Body of pancreas (tissue), 4 donors: Measurements from ENCODE around the gene S100A12. TPM values are rescaled to one million over a fixed set of nuclear protein-coding genes. Genes with fewer than 3 reads are reported as not detected.

Experiments
- ATAC-seq: fragments of 150-250 bp; one replicate; pipeline ENCODE4 v1.9.1; 2016
- DNase-seq, 4 donors: peaks; one replicate each; pipeline ENCODE4 v3.0.0-alpha.2; 2019
- H3K27ac ChIP-seq, 4 donors: fragments of 200-600 bp; sonication (generic); 1 replicate in 3 of 4; 2 replicates in 1 of 4; pipeline versions ENCODE4 v1.5.1 to v1.6.1; 2016 to 2019; ENCODE audit warnings: mild to moderate bottlenecking in 1 of 4, mixed read lengths in 1 of 4, moderate library complexity in 1 of 4
- H3K27me3 ChIP-seq, 2 donors: fragments of 200-600 bp; sonication (generic); one replicate each; pipeline ENCODE4 v1.6.0; 2016; ENCODE audit warnings: mild to moderate bottlenecking in 1 of 2
- H3K36me3 ChIP-seq, 2 donors: fragments of 200-600 bp; sonication (generic); replicated peaks in 1 of 2; 2 replicates each; pipeline ENCODE4 v1.5.1; 2016; ENCODE audit warnings: low read depth in 2 of 2; ENCODE audit not compliant: insufficient read depth in 1 of 2
- H3K4me1 ChIP-seq: fragments of 200-600 bp; sonication (generic); one replicate; pipeline ENCODE4 v1.6.0; 2016
- H3K4me3 ChIP-seq, 2 donors: fragments of 200-600 bp; sonication (generic); 1 replicate in 1 of 2; 2 replicates in 1 of 2; pipeline ENCODE4 v1.5.1; 2016 to 2019
- H3K9me3 ChIP-seq, 3 donors: fragments of 200-600 bp; sonication (generic); 1 replicate in 2 of 3; 2 replicates in 1 of 3; pipeline ENCODE4 v1.5.1; 2016
- CTCF ChIP-seq, 7 experiments: fragments of 450-650 bp in 4 of 7; fragments of 200-600 bp in 3 of 7; sonication (generic) in 3 of 7; IDR thresholded peaks; one replicate each; pipeline ENCODE4 v1.5.1; 2016 to 2019; ENCODE audit warnings: antibody characterized with exemption in 7 of 7
- POLR2A ChIP-seq, 3 donors: fragments of 450-650 bp; IDR thresholded peaks; one replicate each; pipeline ENCODE4 v1.6.1; 2016; ENCODE audit warnings: antibody characterized with exemption in 3 of 3, mild to moderate bottlenecking in 2 of 3
- WGBS, 2 donors: methylation state at CpG; one replicate each; pipeline ENCODE4 v1.1.5; 2017; 5-methylcytosine and 5-hydroxymethylcytosine counted together
- intact Hi-C: fragments of 100-400 bp; cut with DNase I; formaldehyde crosslinking; loops from one replicate; pipeline ENCODE4 v1.15.1; 2023
- total RNA-seq, 2 donors: library from RNA; depleted of rRNA; stranded (reverse); fragments of >200 nt; gene quantifications; one replicate each; pipeline ENCODE4 v1.1.0, GENCODE V29; 2016

S100A12 gene
- total RNA-seq, 2 donors from 2014 or later = not detected

- Histone ChIP-seq H3K4me1 (no peaks in the 10 kb centered on the region), H3K36me3 (no peaks in the 10 kb centered on the region), H3K4me3 (no peak overlapping the region), H3K27me3 (no peaks in the 10 kb centered on the region), H3K9me3 (no peaks in the 10 kb centered on the region), H3K27ac (no peak overlapping the region)
- DNase-seq (peak in 3 of 4 donors; percentile 32 to 67 (median 39)), ATAC-seq (no peak)
- intact Hi-C loops = loop anchor here (5.0 kb wide), 1 partner anchor 142 kb away; no protein-coding TSS in a partner anchor
- WGBS, 2 donors = 36 to 44% methylated on average over 8 to 10 of the region's 10 CpGs
- TF ChIP-seq CTCF (IDR thresholded peaks at IDR 0.05) (peak in 4 of 7 experiments; percentile 14 to 37 (median 16)), POLR2A (IDR thresholded peaks at IDR 0.05) (no peak)
Measured at GRCh38 chr1:153355445-153356071, 19.9 kb downstream of the S100A12 start.

- Histone ChIP-seq H3K27ac (no peak overlapping the region), H3K36me3 (no peaks in the 10 kb centered on the region), H3K27me3 (peaks cover 0 to 3% of the 10 kb centered on the region in 2 donors), H3K4me3 (no peak overlapping the region), H3K4me1 (no peaks in the 10 kb centered on the region), H3K9me3 (no peaks in the 10 kb centered on the region)
- no peak for DNase-seq
- no peak for ATAC-seq
- TF ChIP-seq POLR2A (IDR thresholded peaks at IDR 0.05) (no peak), CTCF (IDR thresholded peaks at IDR 0.05) (no peak)
- intact Hi-C loops = loop anchor here (5.0 kb wide), 1 partner anchor 143 kb away; no protein-coding TSS in a partner anchor
- WGBS, 2 donors = 47 to 57% methylated on average over 5 to 8 of the region's 8 CpGs
Measured at GRCh38 chr1:153354515-153355193, 20.8 kb downstream of the S100A12 start.

- TF ChIP-seq POLR2A (IDR thresholded peaks at IDR 0.05) (no peak), CTCF (IDR thresholded peaks at IDR 0.05) (no peak)
- Histone ChIP-seq H3K4me3 (no peak overlapping the region), H3K36me3 (no peaks in the 10 kb centered on the region), H3K9me3 (no peaks in the 10 kb centered on the region), H3K4me1 (no peaks in the 10 kb centered on the region), H3K27me3 (peaks cover 0 to 3% of the 10 kb centered on the region in 2 donors), H3K27ac (no peak overlapping the region)
- 56 to 66% methylated on average over 7 of the region's 7 CpGs for WGBS, 2 donors
- DNase-seq = no peak
- intact Hi-C loops = no loop called here
- ATAC-seq = no peak
Measured at GRCh38 chr1:153353226-153353947, 22.0 kb downstream of the S100A12 start.

- WGBS, 2 donors = 0% methylated on average over 4 of the region's 4 CpGs
- intact Hi-C loops = no loop called here
- H3K4me1 ChIP-seq = no peaks in the 10 kb centered on the region
- H3K27me3 ChIP-seq = peaks cover 0 to 3% of the 10 kb centered on the region in 2 donors
- ATAC-seq = peak; percentile 78
- no peak overlapping the region for H3K4me3 ChIP-seq
- TF ChIP-seq POLR2A (IDR thresholded peaks at IDR 0.05) (no peak), CTCF (IDR thresholded peaks at IDR 0.05) (peak; percentile 57 to 98 (median 82))
- no peak overlapping the region for H3K27ac ChIP-seq
- no peaks in the 10 kb centered on the region for H3K36me3 ChIP-seq
- no peaks in the 10 kb centered on the region for H3K9me3 ChIP-seq
- DNase-seq = peak; percentile 67 to 73 (median 70)
Measured at GRCh38 chr1:153352523-153352922, 22.9 kb downstream of the S100A12 start.
